Measurements from ENCODE around the gene CALN1.
"Not testable (repeated sequence)": the region's sequence is repeated elsewhere in the genome, so short reads cannot be mapped to it uniquely, and the experiment has no call there.

The CALN1 gene

GRCh38 chr7:72345208-72345727 is 66.9 kb downstream of the CALN1 start:
- H3K4me3 ChIP-seq (ENCODE audit: control insufficient read depth, low read depth, low read length), result no peak overlapping the region
- no peak for DNase-seq (ENCODE audit: low read depth)
- no peak for TF ChIP-seq CTCF (conservative IDR thresholded peaks at IDR 0.05; ENCODE audit: control insufficient read depth, insufficient read depth, low read depth, low read length)

GRCh38 chr7:72343991-72344390 is 68.1 kb downstream of the CALN1 start:
- no peak for TF ChIP-seq CTCF (conservative IDR thresholded peaks at IDR 0.05; ENCODE audit: control insufficient read depth, insufficient read depth, low read depth, low read length)
- no peak for DNase-seq (ENCODE audit: low read depth)
- H3K4me3 ChIP-seq (ENCODE audit: control insufficient read depth, low read depth, low read length), result no peak overlapping the region

GRCh38 chr7:72343354-72343753 is 68.8 kb downstream of the CALN1 start:
- not testable (repeated sequence) for DNase-seq (ENCODE audit: low read depth); H3K4me3 ChIP-seq (ENCODE audit: control insufficient read depth, low read depth, low read length)

- no peak overlapping the region for H3K4me3 ChIP-seq (ENCODE audit: control insufficient read depth, low read depth, low read length)
- no peak for DNase-seq (ENCODE audit: low read depth)
- no peak for TF ChIP-seq CTCF (conservative IDR thresholded peaks at IDR 0.05; ENCODE audit: control insufficient read depth, insufficient read depth, low read depth, low read length)
Measured at GRCh38 chr7:72337390-72338167, 74.6 kb downstream of the CALN1 start.

- TF ChIP-seq CTCF (conservative IDR thresholded peaks at IDR 0.05; ENCODE audit: control insufficient read depth, insufficient read depth, low read depth, low read length), result no peak
- no peak overlapping the region for H3K4me3 ChIP-seq (ENCODE audit: control insufficient read depth, low read depth, low read length)
- no peak for DNase-seq (ENCODE audit: low read depth)
Measured at GRCh38 chr7:72336632-72337389, 75.3 kb downstream of the CALN1 start.

- no peak for TF ChIP-seq CTCF (conservative IDR thresholded peaks at IDR 0.05; ENCODE audit: control insufficient read depth, insufficient read depth, low read depth, low read length)
- no peak for DNase-seq (ENCODE audit: low read depth)
- no peak overlapping the region for H3K4me3 ChIP-seq (ENCODE audit: control insufficient read depth, low read depth, low read length)
Measured at GRCh38 chr7:72336382-72336631, 75.8 kb downstream of the CALN1 start.
